GM20431 (cell line): ENCODE measurements around the gene CNTLN.
"Not testable (repeated sequence)": the region's sequence is repeated elsewhere in the genome, so short reads cannot be mapped to it uniquely, and the experiment has no call there.

ENCODE experiments used
- in situ Hi-C: fragments of 300-500 bp; cut with MseI, MboI; formaldehyde crosslinking; loops from one replicate; pipeline ENCODE4 v1.15.0; 2020; ENCODE audit warnings: low sequenced_read_pairs; ENCODE audit not compliant: unreplicated experiment

CNTLN gene

DNA sequence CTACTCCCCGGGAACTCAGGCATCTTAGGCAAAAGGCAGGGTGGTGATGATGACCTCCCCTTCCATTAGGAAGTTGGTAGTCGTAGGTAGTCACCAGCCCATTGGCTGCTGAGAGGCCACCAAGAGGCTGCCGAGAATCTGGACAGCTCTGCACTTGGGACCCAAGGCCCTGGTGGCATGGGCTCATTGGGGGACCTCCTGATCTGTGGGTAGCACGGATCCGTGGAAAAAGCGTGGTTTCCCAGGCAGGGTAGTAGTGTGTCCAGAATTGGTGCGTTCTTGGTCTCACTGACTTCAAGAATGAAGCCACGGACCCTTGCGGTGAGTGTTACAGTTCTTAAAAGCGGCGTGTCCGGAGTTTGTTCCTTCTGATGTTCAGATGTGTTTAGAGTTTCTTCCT lies 158.8 kb downstream of the CNTLN start:
- in situ Hi-C loops, result no loop called here

DNA sequence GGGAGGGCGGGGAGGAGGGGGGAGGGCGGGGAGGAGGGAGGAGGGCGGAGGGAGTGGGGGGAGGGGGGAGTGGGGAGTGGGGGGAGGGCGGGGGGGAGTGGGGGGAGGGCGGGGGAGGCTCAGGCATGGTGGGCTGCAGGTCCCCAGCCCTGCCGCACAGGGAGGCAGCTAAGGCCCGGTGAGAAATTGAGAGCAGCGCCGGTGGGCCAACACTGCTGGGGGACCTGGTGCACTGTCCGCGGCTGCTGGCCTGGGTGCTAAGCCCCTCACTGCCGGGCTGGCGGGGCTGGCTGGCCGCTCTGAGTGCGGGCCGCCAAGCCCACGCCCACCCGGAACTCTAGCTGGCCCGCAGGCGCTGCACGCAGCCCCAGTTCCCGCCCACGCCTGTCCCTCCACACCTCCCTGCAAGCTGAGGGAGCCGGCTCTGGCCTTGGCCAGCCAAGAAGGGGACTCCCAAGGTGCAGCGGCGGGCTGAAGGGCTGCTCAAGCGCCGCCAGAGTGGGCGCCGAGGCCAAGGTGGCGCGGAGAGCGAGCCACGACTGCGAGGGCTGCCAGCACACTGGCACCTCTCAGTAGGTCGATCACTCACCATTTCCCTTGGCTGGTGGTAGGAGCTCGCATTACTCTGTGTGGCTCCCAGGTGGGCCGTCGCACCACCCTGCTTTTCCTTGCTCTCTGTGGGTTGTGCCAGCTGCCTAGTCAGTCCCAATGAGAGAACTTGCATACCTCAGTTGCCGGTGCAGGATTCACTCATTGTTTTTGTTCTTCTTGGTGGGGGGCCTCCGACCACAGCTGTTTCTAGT lies 160.2 kb downstream of the CNTLN start:
- in situ Hi-C loops, result no loop called here

DNA sequence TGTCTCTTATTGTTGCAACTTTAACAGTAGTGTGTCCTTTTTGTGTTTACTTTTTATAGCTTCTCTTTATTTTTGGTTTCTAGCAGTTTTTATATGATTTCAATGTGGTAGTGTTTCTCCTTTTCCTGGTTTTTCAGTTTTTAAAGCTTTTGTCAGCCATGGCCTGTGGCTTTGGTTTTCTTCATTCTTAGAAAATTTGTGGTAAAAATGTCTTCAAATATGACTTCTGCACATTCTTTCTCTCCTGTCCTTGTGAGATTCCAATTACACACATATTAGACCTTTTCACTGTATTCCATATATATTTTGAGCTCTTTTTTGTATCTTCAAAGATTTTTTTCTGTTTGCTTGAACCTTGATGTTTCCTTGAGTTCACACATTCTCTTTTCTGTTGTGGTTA lies 180.5 kb downstream of the CNTLN start:
- in situ Hi-C loops, result no loop called here

DNA sequence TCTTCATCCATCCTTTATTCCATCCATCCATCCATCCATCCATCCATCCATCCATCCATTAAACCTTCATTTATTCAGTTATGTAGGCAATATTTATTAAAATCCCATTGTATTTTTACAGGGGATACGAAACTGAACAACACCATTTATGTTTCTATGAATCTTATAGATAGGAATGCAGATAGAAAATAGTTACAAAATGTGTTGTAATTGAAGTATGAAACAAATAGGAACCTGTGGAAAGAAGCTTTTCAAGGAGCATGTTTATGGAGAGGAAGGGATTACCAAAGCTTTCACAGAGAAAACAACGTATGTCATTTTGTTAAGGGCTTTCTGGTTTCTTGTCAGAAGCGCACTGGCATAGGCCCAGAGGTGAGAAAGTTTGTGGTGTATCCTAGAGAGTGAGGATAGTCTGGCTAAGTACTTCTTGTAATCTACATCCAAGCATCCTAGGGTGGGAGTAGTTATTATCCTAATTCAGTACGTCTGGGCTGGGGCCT lies 184.0 kb downstream of the CNTLN start:
- in situ Hi-C loops, result no loop called here

DNA sequence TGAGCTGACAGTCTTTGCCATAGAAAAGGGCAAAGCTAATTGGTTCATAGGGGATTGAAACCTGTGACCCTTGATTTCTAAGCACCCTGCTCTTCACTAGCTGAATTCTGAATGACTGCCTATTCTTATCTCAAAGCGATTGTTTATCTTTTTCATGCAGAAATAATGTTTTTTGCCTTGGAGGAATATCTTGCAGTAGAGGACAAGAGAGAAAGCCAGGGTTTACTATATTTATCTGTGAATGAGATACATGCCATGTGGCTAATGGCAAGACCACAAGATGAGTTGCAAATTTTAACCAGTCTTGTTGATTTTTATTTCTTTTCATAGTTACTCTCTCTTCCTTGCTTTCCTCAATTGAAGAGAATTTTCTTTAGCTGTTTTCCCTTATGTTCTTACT lies 185.0 kb downstream of the CNTLN start:
- in situ Hi-C loops, result no loop called here

DNA sequence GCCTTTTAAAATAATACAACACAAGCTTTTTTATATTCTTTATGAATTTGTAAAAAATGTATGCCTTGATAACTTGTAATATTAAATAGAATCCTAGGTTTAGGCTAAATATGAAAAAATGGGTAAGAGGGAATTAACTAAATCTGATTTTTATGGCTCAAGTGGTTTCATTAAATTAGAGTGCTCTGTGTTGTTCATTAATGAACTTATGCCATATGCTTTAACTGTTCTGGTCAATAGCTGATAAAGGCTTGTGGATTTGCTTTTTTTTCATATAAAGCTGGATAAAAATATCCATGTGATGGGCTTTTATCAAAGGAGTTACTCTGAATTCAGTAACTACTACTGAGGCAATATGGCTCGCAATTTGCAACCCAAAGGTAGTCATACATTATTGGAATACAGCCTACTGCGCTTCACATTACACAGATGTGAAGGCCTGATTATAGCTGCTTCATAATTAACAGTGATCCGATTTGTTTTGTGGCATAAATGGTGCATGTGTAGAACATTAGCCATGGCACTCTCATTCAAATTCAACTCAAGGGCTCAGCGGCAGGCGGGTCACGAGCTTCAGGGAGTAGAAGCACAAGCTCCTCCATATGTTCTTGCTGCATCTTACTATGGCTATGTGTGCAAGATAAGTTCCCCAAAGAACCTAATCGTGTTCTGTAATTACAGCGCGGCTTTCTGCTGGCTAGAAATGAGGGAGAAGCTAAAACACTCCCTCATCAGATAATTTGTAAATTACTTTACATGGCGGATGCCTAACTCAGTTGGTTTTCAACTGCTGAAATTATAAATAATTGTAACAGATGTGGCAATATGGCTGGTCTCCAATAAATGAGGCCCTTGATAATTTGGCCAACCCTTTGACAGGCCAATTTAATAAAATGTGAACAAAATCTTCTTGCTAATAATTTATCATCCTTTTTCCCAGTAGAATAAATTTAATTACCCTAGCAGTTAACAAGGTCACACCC lies 188.3 kb downstream of the CNTLN start:
- in situ Hi-C loops, result no loop called here

DNA sequence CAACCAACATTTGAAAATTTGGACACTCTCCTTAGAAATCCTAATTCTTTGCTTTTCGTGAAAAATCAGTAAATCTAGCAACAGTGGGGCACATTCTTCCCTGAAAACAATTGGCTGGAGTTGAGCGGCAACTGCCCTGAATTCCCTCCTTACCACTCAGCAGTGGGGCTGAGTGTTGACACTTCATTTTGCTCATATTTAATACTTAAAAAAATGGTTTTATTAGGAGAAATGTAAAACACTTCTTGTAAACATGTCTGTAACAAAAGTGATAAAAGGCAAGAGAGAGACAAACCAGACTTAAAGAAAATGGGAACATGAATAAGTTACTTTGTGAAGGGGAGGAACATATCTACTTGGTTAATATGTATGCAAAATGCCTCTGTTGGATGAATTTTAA lies 193.5 kb downstream of the CNTLN start:
- in situ Hi-C loops, result no loop called here

DNA sequence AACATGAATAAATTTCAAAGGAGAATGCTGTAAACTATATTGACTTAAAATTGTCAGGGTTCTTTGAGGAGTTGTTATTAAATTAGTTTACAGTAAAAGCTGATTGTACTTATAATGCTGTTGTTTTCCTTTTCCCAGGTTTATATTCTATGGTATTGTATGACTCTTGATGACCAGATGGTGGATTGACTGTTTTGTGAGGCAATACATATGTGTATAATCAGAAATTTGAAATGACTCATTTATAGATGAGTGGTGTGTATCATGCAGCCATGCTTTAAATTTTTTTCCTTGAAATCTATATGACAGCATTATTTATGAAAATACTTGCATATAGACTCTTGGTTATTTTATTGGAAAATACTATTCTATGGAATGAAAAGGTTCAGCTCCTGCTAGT lies 195.3 kb downstream of the CNTLN start:
- in situ Hi-C loops, result no loop called here

DNA sequence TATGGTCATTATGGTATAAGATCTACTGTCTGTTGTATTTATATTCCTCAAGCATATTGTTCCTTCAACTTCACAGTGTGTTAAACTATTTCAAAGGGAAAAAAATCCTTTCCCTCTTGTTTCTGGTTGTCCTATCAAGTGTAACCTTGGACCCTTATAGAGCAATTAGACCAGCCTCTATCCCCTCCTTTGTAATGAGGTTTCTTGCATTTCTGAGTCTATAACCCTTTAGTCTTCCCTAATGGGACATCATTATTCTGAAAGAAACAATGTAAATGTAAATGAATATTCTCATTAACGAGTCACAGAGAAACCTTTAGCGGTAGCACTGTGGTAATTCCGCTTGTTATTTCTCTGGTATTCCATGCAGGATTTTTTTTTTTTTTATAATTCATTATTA lies 197.3 kb downstream of the CNTLN start:
- in situ Hi-C loops, result no loop called here

DNA sequence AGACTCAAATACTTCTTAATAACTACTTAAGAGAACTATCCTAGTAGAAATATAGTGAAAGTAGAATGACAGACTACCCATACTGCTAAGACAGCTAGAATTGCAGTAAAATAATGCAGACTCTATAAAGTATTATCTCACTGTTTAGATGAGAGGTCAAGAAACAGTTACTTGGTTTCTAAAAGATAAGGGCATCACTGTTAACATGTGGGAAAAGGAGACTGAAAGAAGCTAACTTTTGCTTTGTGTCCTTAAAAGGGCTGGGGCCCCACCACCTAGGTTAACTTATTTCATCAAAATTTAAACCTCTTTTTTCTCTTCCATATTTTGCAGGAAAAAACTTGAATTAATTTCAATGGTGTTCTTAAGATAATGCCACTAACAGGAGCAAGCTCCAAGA lies 204.3 kb downstream of the CNTLN start:
- in situ Hi-C loops, result no loop called here

DNA sequence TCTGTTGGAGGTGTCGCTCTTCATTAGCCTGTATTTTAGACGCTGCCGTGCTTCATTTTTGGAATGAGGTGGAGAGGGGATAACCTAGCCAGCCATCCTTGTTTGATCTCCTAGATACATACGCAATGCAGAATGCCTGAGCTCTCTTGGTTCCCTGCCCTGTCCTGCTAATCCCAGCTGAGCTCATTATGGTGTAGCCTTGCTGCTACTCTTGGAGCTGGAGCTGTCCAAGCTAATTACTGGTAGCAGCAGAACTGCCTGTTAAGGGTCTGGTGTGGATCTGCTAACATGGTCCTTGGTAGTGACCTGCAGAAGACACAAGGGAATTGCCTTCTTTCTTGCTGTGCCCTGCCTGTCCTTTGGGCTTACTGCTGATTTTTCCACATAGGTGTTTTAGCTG lies 207.9 kb downstream of the CNTLN start:
- in situ Hi-C loops, result no loop called here

DNA sequence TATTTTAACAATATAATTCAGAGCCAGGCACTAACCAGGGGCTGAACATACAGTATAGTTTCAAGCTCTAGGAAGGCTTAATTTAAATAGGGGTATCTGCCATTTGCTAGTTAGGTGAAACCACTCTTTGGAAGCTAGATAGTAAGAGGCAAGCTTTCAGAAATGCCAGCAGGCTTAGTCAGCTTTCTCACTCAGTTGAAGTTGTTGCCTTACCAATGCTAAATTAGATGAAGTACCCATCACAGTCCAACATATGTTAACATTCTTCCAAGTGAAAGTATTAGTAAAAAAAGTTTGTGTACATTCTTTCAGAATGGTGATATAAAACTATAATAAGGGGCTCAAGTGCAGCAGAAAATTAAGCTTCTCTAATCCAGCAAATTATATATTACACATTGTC lies 215.0 kb downstream of the CNTLN start:
- in situ Hi-C loops, result no loop called here

DNA sequence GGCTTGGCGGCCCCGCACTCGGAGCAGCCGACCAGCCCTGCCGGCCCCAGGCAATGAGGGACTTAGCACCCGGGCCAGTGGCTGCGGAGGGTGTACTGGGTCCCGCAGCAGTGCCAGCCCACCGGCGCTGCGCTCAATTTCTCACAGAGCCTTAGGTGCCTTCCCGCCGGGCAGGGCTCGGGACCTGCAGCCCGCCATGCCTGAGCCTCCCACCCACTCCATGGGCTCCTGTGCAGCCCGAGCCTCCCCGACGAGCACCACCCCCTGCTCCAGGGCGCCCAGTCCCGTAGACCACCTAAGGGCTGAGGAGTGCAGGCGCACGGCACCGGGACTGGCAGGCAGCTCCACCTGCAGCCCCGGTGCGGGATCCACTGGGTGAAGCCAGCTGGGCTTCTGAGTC lies 219.2 kb downstream of the CNTLN start:
- in situ Hi-C loops, result not testable (repeated sequence)

DNA sequence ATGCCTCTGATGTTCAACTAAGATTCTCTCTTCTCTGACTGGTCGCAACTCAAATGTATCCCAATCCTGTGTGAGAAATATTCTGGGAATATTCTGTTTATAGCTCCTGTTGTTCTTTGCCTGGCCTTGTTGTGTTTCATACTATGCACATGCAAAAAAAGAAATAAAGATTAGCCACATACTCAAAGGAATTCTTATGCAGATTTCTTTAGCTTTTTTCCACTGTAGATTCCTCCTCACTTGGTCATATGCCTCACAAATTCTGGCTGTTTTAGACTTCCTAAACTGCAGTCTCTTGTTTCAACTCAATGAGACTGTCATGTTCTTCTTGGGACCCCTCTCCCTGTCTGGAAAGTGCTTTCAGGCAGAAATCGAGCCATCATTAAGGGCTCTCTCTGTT lies 226.5 kb downstream of the CNTLN start:
- in situ Hi-C loops, result no loop called here

DNA sequence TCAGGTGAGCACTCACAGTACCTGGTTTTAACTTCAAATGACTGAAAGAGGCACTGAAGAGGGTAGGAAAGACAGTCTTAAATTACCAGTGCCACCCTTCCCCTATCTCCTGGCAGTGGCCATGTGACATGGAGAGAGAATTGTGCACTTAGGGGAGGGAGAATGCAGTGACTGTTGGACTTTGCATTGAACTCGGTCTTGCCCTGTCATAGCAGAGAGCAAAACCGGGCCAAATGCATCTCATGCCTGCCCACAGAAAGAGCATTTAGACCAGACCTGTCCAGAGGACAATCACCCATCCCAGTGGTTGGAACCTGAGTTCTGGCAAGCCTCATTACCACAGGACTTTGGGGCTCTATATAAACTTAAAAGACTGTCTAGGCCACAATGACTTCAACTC lies 232.2 kb downstream of the CNTLN start:
- in situ Hi-C loops, result no loop called here

DNA sequence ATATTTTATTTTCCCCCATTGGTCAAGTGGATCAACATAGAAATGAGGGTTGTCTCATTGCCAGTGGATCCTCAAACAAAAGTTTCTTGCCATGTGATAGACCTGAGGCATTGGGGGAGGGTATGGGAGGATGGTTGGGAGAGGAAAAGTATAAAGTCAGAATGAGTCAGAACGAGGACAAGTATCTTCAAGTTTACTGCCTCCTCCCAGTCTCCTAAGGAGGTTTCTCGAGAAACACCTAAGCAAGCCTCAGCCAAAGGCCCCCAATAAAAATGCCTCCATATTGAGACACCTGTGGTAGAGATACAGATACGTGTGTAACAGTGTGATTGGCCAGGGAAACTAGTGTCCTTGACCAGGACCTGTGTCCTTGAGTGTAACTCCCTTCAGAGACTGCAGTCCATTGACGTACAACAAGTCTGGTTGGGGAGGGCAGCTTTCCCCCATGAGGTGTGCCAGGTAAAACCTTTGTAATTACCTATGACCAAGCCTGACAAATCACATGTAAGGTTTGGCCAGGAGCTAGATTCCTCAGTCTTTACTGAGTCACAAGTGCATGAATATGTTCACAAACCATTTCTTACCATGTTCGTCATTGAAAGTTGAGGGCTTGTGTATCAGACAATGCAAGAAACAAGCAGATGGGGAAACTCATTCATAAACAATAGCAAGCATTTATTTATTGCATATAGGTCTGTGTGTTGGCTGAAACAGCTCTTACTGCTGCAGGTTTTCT lies 245.5 kb downstream of the CNTLN start:
- in situ Hi-C loops, result no loop called here

DNA sequence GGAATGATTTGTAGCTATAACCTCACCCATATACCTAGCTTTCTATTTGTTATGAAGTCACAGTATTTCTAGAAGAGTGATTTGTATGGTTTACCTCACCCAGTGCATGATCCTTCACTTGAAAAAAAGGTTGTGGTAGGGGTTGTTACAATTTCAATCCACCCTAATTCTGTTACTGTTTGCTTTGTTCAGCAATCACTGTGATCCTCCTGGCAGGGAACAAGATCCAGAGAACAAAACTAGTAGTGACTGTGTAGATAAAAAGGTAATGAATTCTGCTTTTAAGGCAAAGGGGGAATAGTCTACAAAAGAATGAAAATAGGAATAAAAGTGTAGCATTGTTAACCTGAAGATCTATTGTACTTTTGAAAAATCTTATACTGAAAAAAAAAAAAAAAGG lies 252.7 kb downstream of the CNTLN start:
- in situ Hi-C loops, result no loop called here

DNA sequence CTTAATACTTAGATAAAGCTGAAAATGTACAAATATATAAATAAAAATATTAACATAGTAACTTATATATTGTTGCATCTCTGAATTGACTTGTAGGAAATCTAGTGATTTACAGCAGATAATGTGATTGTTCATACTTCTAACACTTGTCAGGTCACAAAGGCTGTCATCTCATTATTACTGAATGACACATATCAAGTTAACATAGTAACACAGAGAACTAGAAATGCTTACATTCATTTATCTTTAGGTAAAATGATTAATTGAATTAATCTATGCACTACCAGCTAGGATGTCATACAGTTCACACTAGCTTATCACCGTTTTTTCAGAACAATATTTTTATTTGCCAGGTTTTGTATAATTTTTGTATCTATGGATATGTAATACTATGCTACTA lies 254.2 kb downstream of the CNTLN start:
- in situ Hi-C loops, result no loop called here

DNA sequence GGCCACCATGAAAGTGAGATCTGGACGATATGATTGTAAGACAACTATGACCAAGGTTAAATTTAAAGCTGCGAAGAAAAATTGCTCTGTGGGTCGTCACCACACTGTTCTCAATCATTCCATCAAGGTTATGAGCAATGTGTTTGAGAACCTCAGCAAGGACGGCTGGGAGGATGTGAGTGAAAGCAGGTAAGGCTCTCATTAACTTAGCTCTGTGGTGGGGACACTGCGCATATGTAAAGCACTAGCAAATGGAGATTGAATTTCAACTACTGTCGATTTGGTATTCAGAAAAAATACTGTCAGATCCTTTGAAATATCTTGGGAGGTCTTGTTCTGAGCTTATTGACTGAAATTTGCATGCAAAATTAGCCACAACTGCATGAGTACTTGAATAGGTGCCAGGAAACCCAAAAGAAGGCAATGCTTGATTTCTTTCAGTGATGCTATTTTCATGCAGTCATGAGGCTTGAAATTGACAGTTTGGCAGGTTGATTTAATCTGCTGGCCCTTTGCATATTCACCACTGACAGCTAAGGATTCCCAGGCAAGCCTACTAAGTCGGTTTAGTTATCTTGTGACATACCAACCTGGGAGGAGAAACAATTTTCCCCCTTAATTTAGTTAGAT lies 260.2 kb downstream of the CNTLN start:
- in situ Hi-C loops, result no loop called here

DNA sequence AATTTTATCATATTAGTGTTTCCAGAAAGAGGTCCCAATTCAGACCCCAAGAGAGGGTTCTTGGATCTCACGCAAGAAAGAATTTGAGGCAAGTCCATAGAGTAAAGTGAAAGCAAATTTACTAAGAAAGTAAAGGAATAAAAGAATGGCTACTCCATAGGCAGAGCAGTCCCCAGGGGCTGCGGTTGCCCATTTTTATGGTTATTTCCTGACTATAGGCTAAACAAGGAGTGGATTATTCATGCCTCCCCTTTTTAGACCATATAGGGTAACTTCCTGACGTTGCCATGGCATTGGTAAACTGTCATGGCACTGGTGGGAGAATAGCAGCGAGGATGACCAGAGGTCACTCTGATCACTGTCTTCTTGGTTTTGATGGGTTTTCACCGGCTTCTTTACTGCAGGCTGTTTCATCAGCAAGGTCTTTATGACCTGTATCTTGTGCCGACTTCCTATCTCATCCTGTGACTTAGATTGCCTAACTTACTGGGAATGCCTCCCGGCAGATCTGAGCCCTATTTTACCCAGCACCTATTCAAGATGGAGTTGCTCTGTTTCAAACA lies 262.4 kb downstream of the CNTLN start:
- in situ Hi-C loops, result not testable (repeated sequence)
